PC-3 (cell line): ENCODE measurements around the gene SSMEM1.
"Not testable (repeated sequence)": the region's sequence is repeated elsewhere in the genome, so short reads cannot be mapped to it uniquely, and the experiment has no call there.

Source experiments
- CTCF ChIP-seq: fragments of 300-600 bp; sonication (generic); conservative IDR thresholded peaks from 2 replicates; pipeline ENCODE4 v1.5.1; 2017; ENCODE audit warnings: antibody characterized with exemption, low read depth, mild to moderate bottlenecking, low read length
- EZH2 ChIP-seq: fragments of 300-600 bp; sonication (generic); IDR thresholded peaks from one replicate; pipeline ENCODE4 v1.6.1; 2017; ENCODE audit warnings: antibody characterized with exemption, mild to moderate bottlenecking, low read length; ENCODE audit not compliant: unreplicated experiment
- EZH2phosphoT487 ChIP-seq: fragments of 300-600 bp; sonication (generic); IDR thresholded peaks from 2 replicates; pipeline ENCODE4 v1.6.1; 2018; ENCODE audit warnings: mild to moderate bottlenecking, antibody characterized with exemption, low read length, borderline replicate concordance

- not testable (repeated sequence) for TF ChIP-seq EZH2, CTCF, EZH2phosphoT487
These were observed 35.8 kb downstream of the SSMEM1 start for GRCh38 chr7:130243486-130243885.
